Activated T-cell treated with anti-CD3 and anti-CD28 coated beads for 24 hours (primary cell): ENCODE measurements around the gene COMMD1.
"Not testable (repeated sequence)": the region's sequence is repeated elsewhere in the genome, so short reads cannot be mapped to it uniquely, and the experiment has no call there.

Experiments
- DNase-seq: peaks from one replicate; pipeline ENCODE4 v3.0.0-alpha.2; 2020; ENCODE audit warnings: low read depth

Gene COMMD1

GRCh38 chr2:62074233-62074632, 168.8 kb downstream of the COMMD1 start:
- no peak for DNase-seq

- no peak for DNase-seq
Measured at GRCh38 chr2:62076980-62077638, 171.6 kb downstream of the COMMD1 start.

GRCh38 chr2:62084801-62085200, 179.3 kb downstream of the COMMD1 start:
- no peak for DNase-seq

GRCh38 chr2:62089658-62090057, 184.2 kb downstream of the COMMD1 start:
- no peak for DNase-seq

- DNase-seq, result no peak
Measured at GRCh38 chr2:62091471-62091870, 186.0 kb downstream of the COMMD1 start.

- no peak for DNase-seq
Measured at GRCh38 chr2:62099050-62099449, 193.6 kb downstream of the COMMD1 start.

GRCh38 chr2:62099523-62100175, 194.2 kb downstream of the COMMD1 start:
- no peak for DNase-seq

- no peak for DNase-seq
Measured at GRCh38 chr2:62101886-62102285, 196.4 kb downstream of the COMMD1 start.

GRCh38 chr2:62102402-62102920, 197.0 kb downstream of the COMMD1 start:
- DNase-seq, result no peak

- DNase-seq, result no peak
Measured at GRCh38 chr2:62109554-62109953, 204.1 kb downstream of the COMMD1 start.

GRCh38 chr2:62110415-62111025, 205.0 kb downstream of the COMMD1 start:
- DNase-seq, result no peak

GRCh38 chr2:62112179-62112578, 206.7 kb downstream of the COMMD1 start:
- no peak for DNase-seq

GRCh38 chr2:62114564-62114963, 209.1 kb downstream of the COMMD1 start:
- no peak for DNase-seq

- no peak for DNase-seq
Measured at GRCh38 chr2:62116983-62117382, 211.5 kb downstream of the COMMD1 start.

- DNase-seq, result no peak
Measured at GRCh38 chr2:62118160-62118559, 212.7 kb downstream of the COMMD1 start.

GRCh38 chr2:62119311-62119974, 214.0 kb downstream of the COMMD1 start:
- no peak for DNase-seq

GRCh38 chr2:62126239-62126638, 220.8 kb downstream of the COMMD1 start:
- DNase-seq, result not testable (repeated sequence)

- DNase-seq, result no peak
Measured at GRCh38 chr2:62133320-62133823, 227.9 kb downstream of the COMMD1 start.

- DNase-seq, result no peak
Measured at GRCh38 chr2:62136956-62137830, 231.7 kb downstream of the COMMD1 start.

GRCh38 chr2:62140426-62141141, 235.1 kb downstream of the COMMD1 start:
- DNase-seq, result no peak
